ENCODE data around the gene CBLN4. TPM values are rescaled to one million over a fixed set of nuclear protein-coding genes. Genes with fewer than 3 reads are reported as not detected.

CBLN4 gene
- total RNA-seq = not detected in 2 replicates

DNA sequence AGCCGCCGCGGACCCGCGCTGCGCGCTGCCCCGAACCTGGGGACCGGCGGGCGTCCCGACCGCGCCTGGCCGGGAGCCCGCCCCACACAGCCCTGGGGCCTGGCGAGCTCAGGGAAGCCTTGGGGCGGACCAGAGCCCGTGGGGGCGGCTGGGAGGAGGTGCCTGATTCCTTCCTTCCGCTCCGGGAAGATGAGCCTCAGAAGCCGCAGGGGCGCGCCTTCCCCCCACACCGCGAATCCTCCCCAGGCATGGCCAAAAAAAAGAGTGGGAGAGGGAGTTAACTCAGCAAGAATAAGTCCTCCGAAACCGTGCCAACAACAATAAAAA, at the start of gene CBLN4:
Gene CBLN4 (minus strand): TSS at position 131 of the 327 bp plus-strand sequence. CDS start 1,348 bp downstream, outside the sequence.

Other genes with a start within 250 kb of the CBLN4 start
- gene MC3R, start 243.2 kb upstream of the CBLN4 start, total RNA-seq = not detected in 2 replicates

All from pericardium fibroblast (primary cell).